Heart left ventricle (tissue), 16 donors: ENCODE measurements around the gene DNAAF9. TPM values are rescaled to one million over a fixed set of nuclear protein-coding genes. Genes with fewer than 3 reads are reported as not detected.

ENCODE experiments used
- ATAC-seq, 4 donors: fragments of 200-7000 bp; cut with Tn5 transposase; one replicate each; pipeline ENCODE4 v1.9.1; 2020 to 2022; ENCODE audit warnings: moderate library complexity in 4 of 4, mild to moderate bottlenecking in 3 of 4, moderate number of reproducible peaks in 1 of 4
- DNase-seq, 5 donors: peaks; one replicate each; pipeline ENCODE4 v3.0.0-alpha.2; 2020
- H3K27ac ChIP-seq, 12 donors: fragments of 200-600 bp; sonication (generic) in 4 of 12; one replicate each; pipeline versions ENCODE4 v1.5.0 to v1.8.0; 2016 to 2022; ENCODE audit warnings: mild to moderate bottlenecking in 2 of 12
- H3K27me3 ChIP-seq, 9 donors: fragments of 200-600 bp; sonication (generic) in 2 of 9; one replicate each; pipeline versions ENCODE4 v1.5.1 to v1.8.0; 2016 to 2022; ENCODE audit warnings: mild to moderate bottlenecking in 3 of 9
- H3K36me3 ChIP-seq, 9 donors: fragments of 200-600 bp; sonication (generic) in 2 of 9; one replicate each; pipeline versions ENCODE4 v1.5.0 to v1.8.0; 2018 to 2022; ENCODE audit warnings: mild to moderate bottlenecking in 2 of 9
- H3K4me1 ChIP-seq, 12 donors: fragments of 200-600 bp; sonication (generic) in 4 of 12; one replicate each; pipeline versions ENCODE4 v1.5.0 to v1.8.0; 2016 to 2022; ENCODE audit warnings: mild to moderate bottlenecking in 3 of 12
- H3K4me3 ChIP-seq, 12 donors: fragments of 200-600 bp; sonication (generic) in 4 of 12; one replicate each; pipeline versions ENCODE4 v1.5.0 to v1.8.0; 2017 to 2022; ENCODE audit warnings: mild to moderate bottlenecking in 9 of 12, moderate library complexity in 4 of 12
- H3K9me3 ChIP-seq, 12 donors: fragments of 200-600 bp; sonication (generic) in 4 of 12; one replicate each; pipeline versions ENCODE4 v1.5.0 to v1.8.0; 2016 to 2022; ENCODE audit warnings: mild to moderate bottlenecking in 1 of 12
- CTCF ChIP-seq, 12 donors: fragments of 200-600 bp; sonication (generic) in 4 of 12; IDR thresholded peaks; one replicate each; pipeline versions ENCODE4 v1.5.0 to v1.8.0; 2018 to 2022; ENCODE audit warnings: antibody characterized with exemption in 12 of 12, mild to moderate bottlenecking in 5 of 12
- POLR2A ChIP-seq, 2 donors: fragments of 450-650 bp; IDR thresholded peaks; one replicate each; pipeline ENCODE4 v1.6.1; 2017; ENCODE audit warnings: antibody characterized with exemption in 2 of 2, mild to moderate bottlenecking in 2 of 2, moderate library complexity in 2 of 2
- WGBS, 4 donors: extraction: QIAGEN DNeasy Blood & Tissue Kit in 2 of 4; methylation state at CpG; one replicate each; pipeline versions ENCODE4 v1.1.5 to v1.1.7; 2013 to 2018; 5-methylcytosine and 5-hydroxymethylcytosine counted together
- intact Hi-C, 10 donors: fragments of 100-400 bp; cut with DNase I; formaldehyde crosslinking; loops; one replicate each; pipeline versions ENCODE4 v1.11.1 to v1.14.2; 2022
- polyA plus RNA-seq, 2 donors: library from polyadenylated mRNA; stranded (reverse); fragments of 200-250 nt; gene quantifications; one replicate each; pipeline ENCODE4 v1.2.3, GENCODE V29; 2013
- total RNA-seq, 9 donors: library from RNA; depleted of rRNA in 2 of 9; stranded (reverse); fragments of >200 nt in 2 of 9; fragmentation: NEBNext Ultra II Directional in 3 of 9; extraction: Animal tissue kit (Norgen Biotek cat#: 25700) in 3 of 9; gene quantifications; one replicate each; pipeline versions ENCODE4 v1.1.0 to v1.2.4, GENCODE V29; 2016 to 2023
- donor health status: ischemic (EF 13 %, LVEDD 7.1; RV severe dilation, severe dysfunction).
- donor health status: healthy with polysubstance abuse.
- donor health status: DM: no; HTN: yes; CAD: no.
- donor health status: DM: no; HTN: no; CAD: no.
- donor health status: ischemic (EF 25% LVEDD 6.9; RV normal size, moderate dysfunction).
- donor health status: ischemic (EF 25% LVEDD 5.7; RV mildly dilated, moderate dysfunction).
- donor health status: healthy.
- donor health status: DM: yes; HTN: yes; CAD: no.
- donor health status: ischemic (EF 35%, LVEDD 5.7; RV mildly dilated, moderate dysfunction).
- donor health status: nonischemic (EF 11% LVEDD 7.7; RV severe dilation, severe dysfunction).
- donor health status: DM: yes; HTN: yes; CAD: no.
- donor health status: PGD.
- donor health status: ischemic (EF 29% LVEDD 5.4; RV normal size, mild dysfunction).
- donor health status: nonischemic (EF 23%, LVEDD 6.1; RV moderate dilation, normal function).

DNAAF9 gene
- total and polyA plus RNA-seq, 11 donors = 9.6 to 33.9 (median 21.8) TPM

GRCh38 chr20:3390759-3391425 is 16.6 kb downstream of the DNAAF9 start:
- H3K4me3 ChIP-seq = no peak overlapping the region
- peak overlapping the region in 3 of 12 donors; percentile 16 to 28 (median 25) for H3K27ac ChIP-seq
- H3K4me1 ChIP-seq = peaks cover 0 to 35% (median 18%) of the 10 kb centered on the region in 12 donors
- ATAC-seq (peak; percentile 68 to 90 (median 88)), DNase-seq (peak in 2 of 5 donors; percentile 27 to 34)
- WGBS, 4 donors = 72 to 81% (median 76%) methylated on average over 3 of the region's 3 CpGs
- no peaks in the 10 kb centered on the region for H3K36me3 ChIP-seq
- TF ChIP-seq CTCF (IDR thresholded peaks at IDR 0.05) (no peak), POLR2A (IDR thresholded peaks at IDR 0.05) (no peak)
- H3K27me3 ChIP-seq = no peaks in the 10 kb centered on the region
- H3K9me3 ChIP-seq = peaks cover 0 to 28% (median 5%) of the 10 kb centered on the region in 12 donors
- intact Hi-C loops = no loop called here

- WGBS, 4 donors = 91 to 95% (median 94%) methylated on average over 7 of the region's 7 CpGs
- no peak overlapping the region for H3K27ac ChIP-seq
- H3K4me1 ChIP-seq = peaks cover 0 to 36% (median 10%) of the 10 kb centered on the region in 12 donors
- intact Hi-C loops = no loop called here
- peaks cover 0 to 35% (median 11%) of the 10 kb centered on the region in 12 donors for H3K9me3 ChIP-seq
- no peak overlapping the region for H3K4me3 ChIP-seq
- peaks cover 0 to 26% (median 11%) of the 10 kb centered on the region in 9 donors for H3K36me3 ChIP-seq
- TF ChIP-seq POLR2A (IDR thresholded peaks at IDR 0.05) = no peak
- TF ChIP-seq CTCF (IDR thresholded peaks at IDR 0.05) = no peak
- ATAC-seq = no peak
- DNase-seq = no peak
- H3K27me3 ChIP-seq = no peaks in the 10 kb centered on the region
These were observed 23.5 kb downstream of the DNAAF9 start for GRCh38 chr20:3383878-3384495.

DNA sequence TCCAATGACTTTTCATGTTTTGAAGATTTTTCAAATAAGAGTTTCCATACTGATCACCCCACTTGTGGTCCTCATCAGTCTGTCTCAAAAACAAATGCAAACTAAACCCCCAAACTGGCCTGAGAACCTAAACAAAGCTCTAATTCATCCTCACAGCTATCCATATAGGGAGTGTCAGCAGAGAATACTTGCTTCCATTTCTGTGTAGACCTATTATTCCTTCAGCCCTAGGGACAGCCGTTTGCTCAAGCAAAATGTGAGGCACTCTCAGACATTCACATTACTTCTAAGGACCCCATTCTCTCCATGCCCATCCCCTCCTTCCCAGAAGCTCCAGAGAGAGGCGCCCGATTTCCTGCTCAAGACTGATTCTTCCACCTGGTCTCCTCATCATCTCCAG is 24.6 kb downstream of the DNAAF9 start:
- Histone ChIP-seq H3K27ac (no peak overlapping the region), H3K4me3 (no peak overlapping the region), H3K36me3 (peaks cover 0 to 38% (median 20%) of the 10 kb centered on the region in 9 donors), H3K27me3 (no peaks in the 10 kb centered on the region), H3K9me3 (peaks cover 0 to 24% (median 11%) of the 10 kb centered on the region in 12 donors), H3K4me1 (peaks cover 4 to 48% (median 20%) of the 10 kb centered on the region in 12 donors)
- ATAC-seq = no peak
- TF ChIP-seq POLR2A (IDR thresholded peaks at IDR 0.05) (no peak), CTCF (IDR thresholded peaks at IDR 0.05) (no peak)
- WGBS, 4 donors = 70 to 72% (median 71%) methylated on average over 3 of the region's 3 CpGs
- intact Hi-C loops = no loop called here
- DNase-seq = no peak
